Neuron (in vitro differentiated cells): ENCODE results near the gene FILIP1.

Experiments used
- H2AFZ ChIP-seq: one replicate; pipeline ENCODE4 v1.6.1; 2013; ENCODE audit warnings: low read depth, mild to moderate bottlenecking, inconsistent platforms, low read length, moderate library complexity
- H3K27me3 ChIP-seq: one replicate; pipeline ENCODE4 v1.6.1; 2013; ENCODE audit warnings: low read length; ENCODE audit not compliant: insufficient read depth
- H3K36me3 ChIP-seq: one replicate; pipeline ENCODE4 v1.6.1; 2013; ENCODE audit warnings: low read length; ENCODE audit not compliant: insufficient read depth
- H3K4me1 ChIP-seq: one replicate; pipeline ENCODE4 v1.6.1; 2013; ENCODE audit warnings: low read length; ENCODE audit not compliant: insufficient read depth
- H3K4me3 ChIP-seq: 2 replicates; pipeline ENCODE4 v1.5.1; 2013; ENCODE audit warnings: mild to moderate bottlenecking, low read length, moderate library complexity
- H3K9me3 ChIP-seq: one replicate; pipeline ENCODE4 v1.6.1; 2013; ENCODE audit warnings: low read length

FILIP1 gene

GRCh38 chr6:75505424-75505823, 11.8 kb upstream of the FILIP1 start:
- no peak overlapping the region for H2AFZ ChIP-seq
- H3K27me3 ChIP-seq = no peaks in the 10 kb centered on the region
- H3K4me1 ChIP-seq = no peaks in the 10 kb centered on the region
- H3K9me3 ChIP-seq = no peaks in the 10 kb centered on the region
- H3K36me3 ChIP-seq = no peaks in the 10 kb centered on the region
- H3K4me3 ChIP-seq = no peak overlapping the region

GRCh38 chr6:75504465-75505222, 11.0 kb upstream of the FILIP1 start:
- Histone ChIP-seq H3K9me3 (no peaks in the 10 kb centered on the region), H3K27me3 (no peaks in the 10 kb centered on the region), H3K36me3 (no peaks in the 10 kb centered on the region), H2AFZ (no peak overlapping the region), H3K4me3 (no peak overlapping the region), H3K4me1 (no peaks in the 10 kb centered on the region)

GRCh38 chr6:75503291-75503690, 9.7 kb upstream of the FILIP1 start:
- Histone ChIP-seq H2AFZ (no peak overlapping the region), H3K36me3 (no peaks in the 10 kb centered on the region), H3K4me3 (no peak overlapping the region), H3K27me3 (no peaks in the 10 kb centered on the region), H3K4me1 (no peaks in the 10 kb centered on the region), H3K9me3 (no peaks in the 10 kb centered on the region)

GRCh38 chr6:75502884-75503283, 9.3 kb upstream of the FILIP1 start:
- Histone ChIP-seq H3K36me3 (no peaks in the 10 kb centered on the region), H3K4me1 (no peaks in the 10 kb centered on the region), H2AFZ (no peak overlapping the region), H3K27me3 (no peaks in the 10 kb centered on the region), H3K4me3 (no peak overlapping the region), H3K9me3 (no peaks in the 10 kb centered on the region)

- no peak overlapping the region for H3K4me3 ChIP-seq
- H3K4me1 ChIP-seq = no peaks in the 10 kb centered on the region
- H3K27me3 ChIP-seq = no peaks in the 10 kb centered on the region
- no peak overlapping the region for H2AFZ ChIP-seq
- no peaks in the 10 kb centered on the region for H3K36me3 ChIP-seq
- H3K9me3 ChIP-seq = no peaks in the 10 kb centered on the region
These were observed 8.2 kb upstream of the FILIP1 start for GRCh38 chr6:75501756-75502155.

- Histone ChIP-seq H3K4me3 (no peak overlapping the region), H3K9me3 (no peaks in the 10 kb centered on the region), H3K27me3 (no peaks in the 10 kb centered on the region), H3K4me1 (no peaks in the 10 kb centered on the region), H3K36me3 (no peaks in the 10 kb centered on the region), H2AFZ (no peak overlapping the region)
These were observed 6.0 kb upstream of the FILIP1 start for GRCh38 chr6:75499640-75500039.

- no peak overlapping the region for H2AFZ ChIP-seq
- H3K4me3 ChIP-seq = no peak overlapping the region
- H3K4me1 ChIP-seq = no peaks in the 10 kb centered on the region
- no peaks in the 10 kb centered on the region for H3K9me3 ChIP-seq
- no peaks in the 10 kb centered on the region for H3K27me3 ChIP-seq
- no peaks in the 10 kb centered on the region for H3K36me3 ChIP-seq
These were observed 5.3 kb upstream of the FILIP1 start for GRCh38 chr6:75498862-75499261.

- Histone ChIP-seq H2AFZ (no peak overlapping the region), H3K27me3 (no peaks in the 10 kb centered on the region), H3K9me3 (no peaks in the 10 kb centered on the region), H3K36me3 (no peaks in the 10 kb centered on the region), H3K4me3 (no peak overlapping the region), H3K4me1 (no peaks in the 10 kb centered on the region)
These were observed 4.4 kb upstream of the FILIP1 start for GRCh38 chr6:75497994-75498393.

- H3K36me3 ChIP-seq = no peaks in the 10 kb centered on the region
- no peak overlapping the region for H2AFZ ChIP-seq
- no peaks in the 10 kb centered on the region for H3K4me1 ChIP-seq
- H3K27me3 ChIP-seq = no peaks in the 10 kb centered on the region
- no peaks in the 10 kb centered on the region for H3K9me3 ChIP-seq
- H3K4me3 ChIP-seq = no peak overlapping the region
These were observed 1.4 kb upstream of the FILIP1 start for GRCh38 chr6:75495011-75495410.

GRCh38 chr6:75494290-75494689, 690 bp upstream of the FILIP1 start:
- H2AFZ ChIP-seq = no peak overlapping the region
- H3K36me3 ChIP-seq = no peaks in the 10 kb centered on the region
- no peaks in the 10 kb centered on the region for H3K9me3 ChIP-seq
- no peak overlapping the region for H3K4me3 ChIP-seq
- no peaks in the 10 kb centered on the region for H3K27me3 ChIP-seq
- H3K4me1 ChIP-seq = no peaks in the 10 kb centered on the region

- H2AFZ ChIP-seq = no peak overlapping the region
- peaks cover 9% of the 10 kb centered on the region for H3K4me1 ChIP-seq
- no peaks in the 10 kb centered on the region for H3K9me3 ChIP-seq
- no peak overlapping the region for H3K4me3 ChIP-seq
- no peaks in the 10 kb centered on the region for H3K27me3 ChIP-seq
- no peaks in the 10 kb centered on the region for H3K36me3 ChIP-seq
These were observed 1.0 kb downstream of the FILIP1 start for GRCh38 chr6:75492386-75493153.

GRCh38 chr6:75491291-75491690, 2.3 kb downstream of the FILIP1 start:
- Histone ChIP-seq H3K4me1 (peaks cover 9% of the 10 kb centered on the region), H3K4me3 (no peak overlapping the region), H3K9me3 (no peaks in the 10 kb centered on the region), H3K27me3 (no peaks in the 10 kb centered on the region), H2AFZ (no peak overlapping the region), H3K36me3 (no peaks in the 10 kb centered on the region)

- peaks cover 9% of the 10 kb centered on the region for H3K4me1 ChIP-seq
- H3K4me3 ChIP-seq = no peak overlapping the region
These were observed 2.9 kb downstream of the FILIP1 start for GRCh38 chr6:75490706-75491105.

More at GRCh38 chr6:75490706-75491105, 2.9 kb downstream of the FILIP1 start:
- H3K36me3 ChIP-seq = no peaks in the 10 kb centered on the region
- no peak overlapping the region for H2AFZ ChIP-seq
- no peaks in the 10 kb centered on the region for H3K9me3 ChIP-seq
- H3K27me3 ChIP-seq = no peaks in the 10 kb centered on the region
